A549 (cell line): ENCODE measurements around the gene CNTN4.

Experiments used
- BHLHE40 ChIP-seq: IDR thresholded peaks from 2 replicates; pipeline ENCODE4 v1.6.1; 2012; ENCODE audit warnings: low read depth, low read length, inconsistent platforms
- CEBPB ChIP-seq, 2 experiments: fragments of >200 bp in 1 of 2; sonication (Bioruptor Twin) in 1 of 2; formaldehyde crosslinking in 1 of 2; IDR thresholded peaks; 2 replicates each; pipeline ENCODE4 v1.6.1; 2012 to 2016
- CTCF ChIP-seq: fragments of >200 bp; sonication (Bioruptor Twin); formaldehyde crosslinking; IDR thresholded peaks from 3 replicates; pipeline ENCODE4 v1.5.1; 2016
- E2F6 ChIP-seq: IDR thresholded peaks from 2 replicates; pipeline ENCODE4 v1.6.1; 2012; ENCODE audit warnings: low read depth, borderline replicate concordance
- EP300 ChIP-seq, 2 experiments: fragments of >200 bp; sonication (Bioruptor Twin); formaldehyde crosslinking; IDR thresholded peaks; 2 replicates in 1 of 2; 3 replicates in 1 of 2; pipeline ENCODE4 v1.6.1; 2016 to 2017
- ESRRA ChIP-seq: fragments of 150-350 bp; IDR thresholded peaks from 2 replicates; pipeline ENCODE4 v1.6.1; 2014; ENCODE audit warnings: mild to moderate bottlenecking, low read length, borderline replicate concordance
- MAFK ChIP-seq: fragments of 450-650 bp; IDR thresholded peaks from 2 replicates; pipeline ENCODE4 v1.6.1; 2014; ENCODE audit not compliant: partially characterized antibody
- POLR2A ChIP-seq: IDR thresholded peaks from 2 replicates; pipeline ENCODE4 v1.6.1; 2012; ENCODE audit warnings: mild to moderate bottlenecking, low read length
- RAD21 ChIP-seq, 2 experiments: fragments of >200 bp in 1 of 2; sonication (Bioruptor Twin) in 1 of 2; formaldehyde crosslinking in 1 of 2; IDR thresholded peaks in 1 of 2; conservative IDR thresholded peaks in 1 of 2; 2 replicates in 1 of 2; 3 replicates in 1 of 2; pipeline ENCODE4 v1.6.1; 2012 to 2018; ENCODE audit warnings: inconsistent platforms in 1 of 2
- REST ChIP-seq: fragments of 200-600 bp; sonication (generic); IDR thresholded peaks from 2 replicates; pipeline ENCODE4 v1.6.1; 2016; ENCODE audit warnings: antibody characterized with exemption, mild to moderate bottlenecking, moderate library complexity
- USF2 ChIP-seq: fragments of 450-650 bp; IDR thresholded peaks from 2 replicates; pipeline ENCODE4 v1.6.1; 2014; ENCODE audit warnings: antibody characterized with exemption

- no peak for TF ChIP-seq CTCF
- no peak for TF ChIP-seq CEBPB (IDR thresholded peaks at IDR 0.05)
- TF ChIP-seq USF2: no peak
- TF ChIP-seq RAD21 (conservative IDR thresholded peaks at IDR 0.05 in 1 of 2, IDR thresholded peaks at IDR 0.05 in 1 of 2): no peak
- TF ChIP-seq EP300 (IDR thresholded peaks at IDR 0.05): no peak
- no peak for TF ChIP-seq REST
- TF ChIP-seq BHLHE40: no peak
- no peak for TF ChIP-seq ESRRA
- TF ChIP-seq POLR2A: no peak
- no peak for TF ChIP-seq E2F6
- TF ChIP-seq MAFK: no peak
These were observed 762.0 kb downstream of the CNTN4 start for GRCh38 chr3:2860626-2861025.
